C4-2B (cell line): Measurements from ENCODE around the gene HHIPL1.

Source experiments
- ZFX ChIP-seq: fragments of 450-650 bp; IDR thresholded peaks from 2 replicates; pipeline ENCODE4 v1.6.1; 2017
- TF ChIP-seq, protein P1 (sequence below): fragments of 450-650 bp; conservative IDR thresholded peaks from 2 replicates; pipeline ENCODE4 v1.5.1; 2017; ENCODE audit warnings: mild to moderate bottlenecking

DNA sequence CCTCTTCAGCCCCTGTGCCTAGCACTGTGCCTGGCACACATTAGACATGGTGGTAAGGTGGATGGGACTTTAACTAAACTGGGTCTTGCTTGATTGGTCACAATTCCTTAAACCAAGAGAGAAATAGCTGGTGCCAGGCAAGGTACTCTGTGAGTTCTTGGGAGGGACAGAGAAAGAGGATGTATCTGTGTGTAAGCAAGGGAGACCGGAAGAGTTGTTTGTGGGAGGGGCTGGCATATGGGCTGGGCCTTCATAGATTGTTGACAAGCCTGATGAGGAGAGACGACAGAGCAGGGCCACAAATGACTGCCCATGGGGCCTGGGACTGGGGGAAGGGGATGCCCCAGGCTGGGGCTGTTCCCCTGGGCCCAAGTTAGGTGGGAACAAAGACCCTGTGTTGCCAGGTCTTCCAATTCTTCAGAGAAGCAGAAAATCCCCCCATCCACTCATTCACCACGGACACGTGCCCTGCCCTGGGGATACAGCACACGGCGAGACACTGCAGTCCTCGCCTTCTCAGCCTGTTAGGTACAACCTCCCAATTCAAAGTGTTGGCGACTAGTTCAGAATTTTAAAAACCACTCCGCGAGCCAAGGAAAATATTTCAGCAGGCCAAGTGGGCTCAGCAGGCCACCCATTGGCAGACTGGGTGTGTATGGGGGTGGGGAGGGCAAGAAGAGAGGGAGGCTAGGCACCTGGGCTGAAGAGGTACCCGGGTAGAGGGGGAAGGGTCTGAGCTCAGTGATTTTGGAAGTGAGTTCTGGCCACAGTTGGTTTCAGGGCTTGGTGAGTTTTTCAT, 27.8 kb downstream of the HHIPL1 start:
- TF ChIP-seq, protein P1, sequence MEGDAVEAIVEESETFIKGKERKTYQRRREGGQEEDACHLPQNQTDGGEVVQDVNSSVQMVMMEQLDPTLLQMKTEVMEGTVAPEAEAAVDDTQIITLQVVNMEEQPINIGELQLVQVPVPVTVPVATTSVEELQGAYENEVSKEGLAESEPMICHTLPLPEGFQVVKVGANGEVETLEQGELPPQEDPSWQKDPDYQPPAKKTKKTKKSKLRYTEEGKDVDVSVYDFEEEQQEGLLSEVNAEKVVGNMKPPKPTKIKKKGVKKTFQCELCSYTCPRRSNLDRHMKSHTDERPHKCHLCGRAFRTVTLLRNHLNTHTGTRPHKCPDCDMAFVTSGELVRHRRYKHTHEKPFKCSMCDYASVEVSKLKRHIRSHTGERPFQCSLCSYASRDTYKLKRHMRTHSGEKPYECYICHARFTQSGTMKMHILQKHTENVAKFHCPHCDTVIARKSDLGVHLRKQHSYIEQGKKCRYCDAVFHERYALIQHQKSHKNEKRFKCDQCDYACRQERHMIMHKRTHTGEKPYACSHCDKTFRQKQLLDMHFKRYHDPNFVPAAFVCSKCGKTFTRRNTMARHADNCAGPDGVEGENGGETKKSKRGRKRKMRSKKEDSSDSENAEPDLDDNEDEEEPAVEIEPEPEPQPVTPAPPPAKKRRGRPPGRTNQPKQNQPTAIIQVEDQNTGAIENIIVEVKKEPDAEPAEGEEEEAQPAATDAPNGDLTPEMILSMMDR = no peak
- no peak for TF ChIP-seq ZFX
